HG02884 (cell line): ENCODE results near the gene STAT3.

Experiments
- ATAC-seq: cut with Tn5 transposase; IDR thresholded peaks from one replicate; pipeline ENCODE4 v1.9.1; 2021; ENCODE audit warnings: mild to moderate bottlenecking, moderate library complexity; ENCODE audit not compliant: unreplicated experiment

Gene STAT3

GRCh38 chr17:42354956-42355843, 33.0 kb downstream of the STAT3 start:
- no peak for ATAC-seq

GRCh38 chr17:42348104-42348503, 40.1 kb downstream of the STAT3 start:
- ATAC-seq = no peak

- no peak for ATAC-seq
These were observed 40.6 kb downstream of the STAT3 start for GRCh38 chr17:42347606-42348005.

GRCh38 chr17:42347198-42347597, 41.0 kb downstream of the STAT3 start:
- ATAC-seq = no peak

GRCh38 chr17:42346481-42346880, 41.8 kb downstream of the STAT3 start:
- ATAC-seq = no peak

- ATAC-seq = no peak
These were observed 42.7 kb downstream of the STAT3 start for GRCh38 chr17:42345396-42346073.

- no peak for ATAC-seq
These were observed 45.8 kb downstream of the STAT3 start for GRCh38 chr17:42342242-42343008.

- ATAC-seq = no peak
These were observed 46.7 kb downstream of the STAT3 start for GRCh38 chr17:42341568-42341967.

GRCh38 chr17:42340691-42341127, 47.5 kb downstream of the STAT3 start:
- no peak for ATAC-seq

- ATAC-seq = no peak
These were observed 49.0 kb downstream of the STAT3 start for GRCh38 chr17:42339221-42339620.

GRCh38 chr17:42338427-42338985, 49.7 kb downstream of the STAT3 start:
- ATAC-seq = no peak

- ATAC-seq = no peak
These were observed 50.8 kb downstream of the STAT3 start for GRCh38 chr17:42337442-42337841.

GRCh38 chr17:42334677-42335076, 53.6 kb downstream of the STAT3 start:
- no peak for ATAC-seq

- no peak for ATAC-seq
These were observed 55.2 kb downstream of the STAT3 start for GRCh38 chr17:42333053-42333452.

- ATAC-seq = no peak
These were observed 58.9 kb downstream of the STAT3 start for GRCh38 chr17:42329025-42329976.

- ATAC-seq = no peak
These were observed 63.2 kb downstream of the STAT3 start for GRCh38 chr17:42325026-42325425.

GRCh38 chr17:42323268-42323773, 64.9 kb downstream of the STAT3 start:
- ATAC-seq = no peak

GRCh38 chr17:42322382-42323267, 65.6 kb downstream of the STAT3 start:
- ATAC-seq = no peak

GRCh38 chr17:42321555-42321954, 66.7 kb downstream of the STAT3 start:
- ATAC-seq = no peak
